ENCODE measurements around the gene IRX4. TPM values are rescaled to one million over a fixed set of nuclear protein-coding genes. Genes with fewer than 3 reads are reported as not detected.

Gene IRX4
- total RNA-seq, 1 donor from 2014 or later: 0.68 TPM

GRCh38 chr5:1884678-1885403 is 2.1 kb upstream of the IRX4 start:
- H3K27ac Mint-ChIP-seq (ENCODE audit: unreplicated experiment): peak overlapping the region; percentile 34
- H3K27me3 Mint-ChIP-seq (ENCODE audit: low read depth, unreplicated experiment): peaks cover 47% of the 10 kb centered on the region

GRCh38 chr5:1883925-1884677 is 1.4 kb upstream of the IRX4 start:
- Histone ChIP-seq H3K9me3 (ENCODE audit: insufficient read depth, low read depth, low read length) (no peaks in the 10 kb centered on the region), H3K79me2 (ENCODE audit: insufficient read depth, low read length) (no peaks in the 10 kb centered on the region), H3K9ac (ENCODE audit: low read length) (no peak overlapping the region), H3K36me3 (ENCODE audit: insufficient read depth, low read length) (no peaks in the 10 kb centered on the region), H4K20me1 (ENCODE audit: insufficient read depth, low read length) (no peaks in the 10 kb centered on the region), H3K4me2 (ENCODE audit: low read length) (no peak overlapping the region), H3K4me3 (ENCODE audit: insufficient read depth, low read depth, low read length) (no peak overlapping the region), H3K27ac (ENCODE audit: low read depth, low read length) (no peak overlapping the region), H3K4me1 (ENCODE audit: insufficient read depth, low read length) (peaks cover 4% of the 10 kb centered on the region), H2AFZ (ENCODE audit: low read depth, low read length) (no peak overlapping the region), H3K27me3 (ENCODE audit: insufficient read depth, low read length) (peaks cover 62% of the 10 kb centered on the region)
- Mint-ChIP-seq H3K27me3 (ENCODE audit: low read depth, unreplicated experiment) (peaks cover 48% of the 10 kb centered on the region), H3K4me1 (ENCODE audit: low read depth, unreplicated experiment) (peaks cover 2% of the 10 kb centered on the region), H3K36me3 (ENCODE audit: low read depth, unreplicated experiment) (peaks cover 4% of the 10 kb centered on the region), H3K9me3 (ENCODE audit: unreplicated experiment) (peaks cover 15% of the 10 kb centered on the region), H3K27ac (ENCODE audit: unreplicated experiment) (peak overlapping the region; percentile 34), H3K4me3 (ENCODE audit: unreplicated experiment) (peak overlapping the region; percentile 62)
- peak; percentile 67 for TF ChIP-seq EZH2 (IDR thresholded peaks at IDR 0.05; ENCODE audit: insufficient read depth, low read length)
- TF ChIP-seq CTCF (IDR thresholded peaks at IDR 0.05; ENCODE audit: insufficient read depth, low read depth, low read length): no peak
- DNase-seq (ENCODE audit: low read depth) (no peak), FAIRE-seq (no peak)

More at GRCh38 chr5:1884678-1885403, 2.1 kb upstream of the IRX4 start:
- peaks cover 4% of the 10 kb centered on the region for H3K4me1 ChIP-seq (ENCODE audit: insufficient read depth, low read length)
- no peak overlapping the region for H3K4me3 ChIP-seq (ENCODE audit: insufficient read depth, low read depth, low read length)
- no peak for DNase-seq (ENCODE audit: low read depth)
- no peak overlapping the region for H3K27ac ChIP-seq (ENCODE audit: low read depth, low read length)
- H3K9me3 Mint-ChIP-seq (ENCODE audit: unreplicated experiment): peaks cover 12% of the 10 kb centered on the region
- no peaks in the 10 kb centered on the region for H3K79me2 ChIP-seq (ENCODE audit: insufficient read depth, low read length)
- no peak overlapping the region for H2AFZ ChIP-seq (ENCODE audit: low read depth, low read length)
- H3K4me2 ChIP-seq (ENCODE audit: low read length): no peak overlapping the region
- no peak overlapping the region for H3K4me3 Mint-ChIP-seq (ENCODE audit: unreplicated experiment)
- H3K9ac ChIP-seq (ENCODE audit: low read length): no peak overlapping the region
- peaks cover 2% of the 10 kb centered on the region for H3K4me1 Mint-ChIP-seq (ENCODE audit: low read depth, unreplicated experiment)
- H3K36me3 ChIP-seq (ENCODE audit: insufficient read depth, low read length): no peaks in the 10 kb centered on the region
- H4K20me1 ChIP-seq (ENCODE audit: insufficient read depth, low read length): no peaks in the 10 kb centered on the region
- no peak for TF ChIP-seq EZH2 (IDR thresholded peaks at IDR 0.05; ENCODE audit: insufficient read depth, low read length)
- TF ChIP-seq CTCF (IDR thresholded peaks at IDR 0.05; ENCODE audit: insufficient read depth, low read depth, low read length): no peak
- no peak for FAIRE-seq
- H3K9me3 ChIP-seq (ENCODE audit: insufficient read depth, low read depth, low read length): no peaks in the 10 kb centered on the region
- peaks cover 58% of the 10 kb centered on the region for H3K27me3 ChIP-seq (ENCODE audit: insufficient read depth, low read length)
- H3K36me3 Mint-ChIP-seq (ENCODE audit: low read depth, unreplicated experiment): peaks cover 1% of the 10 kb centered on the region
